Measurements from ENCODE around the gene CSH1. TPM values are rescaled to one million over a fixed set of nuclear protein-coding genes. Genes with fewer than 3 reads are reported as not detected.
"Not testable (repeated sequence)": the region's sequence is repeated elsewhere in the genome, so short reads cannot be mapped to it uniquely, and the experiment has no call there.

Gene CSH1
- total RNA-seq, 1 donor from 2014 or later: not detected

DNA sequence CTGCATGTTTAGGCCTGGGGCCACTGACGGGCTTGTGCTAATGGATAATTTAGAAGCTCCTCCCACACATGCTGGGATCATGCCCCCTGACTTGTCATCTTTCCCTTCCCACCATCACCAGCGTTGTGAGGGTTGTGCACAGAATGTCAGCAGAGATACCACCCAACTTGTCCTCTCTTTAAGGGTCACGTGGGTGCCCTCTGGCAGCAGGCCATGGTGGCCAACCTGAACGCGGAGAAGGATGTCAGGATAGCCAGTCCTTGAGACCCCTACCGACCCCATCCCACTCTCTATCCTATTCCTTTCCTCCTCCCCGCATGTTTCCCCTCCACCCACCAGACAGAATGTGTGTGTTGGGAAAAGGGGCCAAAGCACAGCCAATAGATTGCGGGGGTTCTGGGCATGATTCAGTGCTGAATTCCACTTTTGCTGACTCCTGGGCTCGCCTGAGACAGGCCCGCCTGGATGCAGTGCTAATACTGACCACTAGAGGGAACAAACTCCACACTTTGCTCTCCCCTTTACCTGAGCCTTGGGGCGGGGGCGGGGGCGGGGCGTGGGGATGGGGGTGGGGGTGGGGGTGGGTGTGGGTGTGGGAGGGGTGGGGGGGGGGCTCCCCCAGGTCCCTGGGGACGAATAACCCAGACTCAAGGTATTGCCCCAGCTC, 14.3 kb downstream of the CSH1 start, which contains the start of gene GH2:
TSS of gene GH2 (minus strand) at position 10 of the 667 bp plus-strand sequence. CDS start 143 bp downstream, outside the sequence.
- H3K36me3 ChIP-seq: no peaks in the 10 kb centered on the region
- DNase-seq (ENCODE audit: extremely low spot score in 2 of 2): no peak
- H3K4me1 ChIP-seq: no peaks in the 10 kb centered on the region

DNA sequence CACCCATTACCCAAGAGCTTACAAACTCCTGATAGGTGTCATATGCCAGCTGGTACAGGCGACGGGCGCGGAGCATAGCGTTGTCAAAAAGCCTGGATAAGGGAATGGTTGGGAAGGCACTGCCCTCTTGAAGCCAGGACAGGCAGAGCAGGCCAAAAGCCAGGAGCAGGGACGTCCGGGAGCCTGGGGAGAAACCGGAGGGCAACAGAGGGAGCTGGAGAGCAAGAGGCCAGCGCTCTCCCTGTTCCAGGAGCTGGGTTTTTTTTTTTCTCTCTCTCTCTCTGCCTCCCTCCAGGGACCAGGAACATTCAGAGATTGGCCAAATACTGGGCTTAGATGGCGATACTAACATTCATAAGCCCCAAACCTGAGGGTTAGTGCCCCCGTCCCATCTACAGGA, 15.0 kb downstream of the CSH1 start:
- DNase-seq (ENCODE audit: extremely low spot score in 2 of 2); H3K27me3 ChIP-seq; H3K4me1 ChIP-seq; H3K4me3 ChIP-seq; H3K36me3 ChIP-seq; intact Hi-C loops (cut with DNase I); H3K9me3 ChIP-seq; H3K27ac ChIP-seq: not testable (repeated sequence)

More for the DNA sequence above, 14.3 kb downstream of the CSH1 start, which contains the start of gene GH2:
- Histone ChIP-seq H3K4me3 (no peak within 1 kb of the TSS), H3K9me3 (no peaks in the 10 kb centered on the region), H3K27ac (no peak within 1 kb of the TSS), H3K27me3 (no peaks in the 10 kb centered on the region)
- no peak for TF ChIP-seq POLR2A (IDR thresholded peaks at IDR 0.05)
- TF ChIP-seq, protein P1, sequence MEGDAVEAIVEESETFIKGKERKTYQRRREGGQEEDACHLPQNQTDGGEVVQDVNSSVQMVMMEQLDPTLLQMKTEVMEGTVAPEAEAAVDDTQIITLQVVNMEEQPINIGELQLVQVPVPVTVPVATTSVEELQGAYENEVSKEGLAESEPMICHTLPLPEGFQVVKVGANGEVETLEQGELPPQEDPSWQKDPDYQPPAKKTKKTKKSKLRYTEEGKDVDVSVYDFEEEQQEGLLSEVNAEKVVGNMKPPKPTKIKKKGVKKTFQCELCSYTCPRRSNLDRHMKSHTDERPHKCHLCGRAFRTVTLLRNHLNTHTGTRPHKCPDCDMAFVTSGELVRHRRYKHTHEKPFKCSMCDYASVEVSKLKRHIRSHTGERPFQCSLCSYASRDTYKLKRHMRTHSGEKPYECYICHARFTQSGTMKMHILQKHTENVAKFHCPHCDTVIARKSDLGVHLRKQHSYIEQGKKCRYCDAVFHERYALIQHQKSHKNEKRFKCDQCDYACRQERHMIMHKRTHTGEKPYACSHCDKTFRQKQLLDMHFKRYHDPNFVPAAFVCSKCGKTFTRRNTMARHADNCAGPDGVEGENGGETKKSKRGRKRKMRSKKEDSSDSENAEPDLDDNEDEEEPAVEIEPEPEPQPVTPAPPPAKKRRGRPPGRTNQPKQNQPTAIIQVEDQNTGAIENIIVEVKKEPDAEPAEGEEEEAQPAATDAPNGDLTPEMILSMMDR (IDR thresholded peaks at IDR 0.05): peak in 2 of 3 experiments; percentile 12 to 21
- intact Hi-C loops (cut with DNase I): no loop called here

DNA sequence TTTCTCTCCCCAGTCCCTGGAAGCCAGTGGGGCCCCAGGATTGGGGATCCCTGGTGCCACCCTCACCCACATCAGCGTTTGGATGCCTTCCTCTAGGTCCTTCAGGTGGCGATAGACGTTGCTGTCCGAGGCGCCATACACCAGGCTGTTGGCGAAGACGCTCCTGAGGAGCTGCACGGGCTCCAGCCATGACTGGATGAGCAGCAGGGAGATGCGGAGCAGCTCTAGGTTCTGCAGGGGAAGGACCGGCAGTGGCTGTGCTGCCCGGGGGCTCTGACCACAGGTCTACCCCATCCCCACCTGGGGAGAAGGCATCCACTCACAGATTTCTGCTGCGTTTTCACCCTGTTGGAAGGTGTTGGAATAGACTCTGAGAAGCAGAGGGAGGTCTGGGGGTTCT, 15.7 kb downstream of the CSH1 start:
- no peaks in the 10 kb centered on the region for H3K27me3 ChIP-seq

DNA sequence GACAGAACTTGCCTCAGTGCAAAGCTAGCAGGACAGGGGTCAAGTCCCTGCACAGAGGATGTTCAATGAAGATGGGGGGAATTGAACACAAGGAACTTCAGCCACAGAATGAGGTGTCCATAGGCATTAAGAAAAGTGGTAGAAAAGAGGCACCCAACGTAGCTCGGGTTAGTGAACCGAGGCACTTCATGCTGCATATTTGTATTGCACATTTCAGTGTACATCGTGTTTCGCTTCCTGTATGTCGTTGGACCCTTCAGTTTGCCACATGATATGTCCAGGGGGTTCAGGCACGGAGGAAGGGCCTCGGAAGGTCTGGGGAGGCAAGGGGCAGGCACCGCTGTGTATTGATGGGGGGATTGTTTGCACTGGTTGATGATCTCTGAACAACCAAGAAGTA, 18.0 kb downstream of the CSH1 start:
- H3K27me3 ChIP-seq; intact Hi-C loops (cut with DNase I); DNase-seq (ENCODE audit: extremely low spot score in 2 of 2); H3K36me3 ChIP-seq; H3K4me3 ChIP-seq; H3K4me1 ChIP-seq; H3K9me3 ChIP-seq; H3K27ac ChIP-seq: not testable (repeated sequence)

More for the DNA sequence above, 15.7 kb downstream of the CSH1 start:
- H3K4me3 ChIP-seq: no peak overlapping the region
- H3K27ac ChIP-seq: no peak overlapping the region
- H3K9me3 ChIP-seq: no peaks in the 10 kb centered on the region
- DNase-seq (ENCODE audit: extremely low spot score in 2 of 2): no peak
- H3K4me1 ChIP-seq: no peaks in the 10 kb centered on the region
- H3K36me3 ChIP-seq: no peaks in the 10 kb centered on the region
- intact Hi-C loops (cut with DNase I): no loop called here
- TF ChIP-seq POLR2A (IDR thresholded peaks at IDR 0.05) (no peak), POLR2AphosphoS5 (IDR thresholded peaks at IDR 0.05; ENCODE audit: insufficient read depth in 1 of 2, low read depth in 1 of 2) (no peak)
- TF ChIP-seq, protein P1 (IDR thresholded peaks at IDR 0.05): no peak

DNA sequence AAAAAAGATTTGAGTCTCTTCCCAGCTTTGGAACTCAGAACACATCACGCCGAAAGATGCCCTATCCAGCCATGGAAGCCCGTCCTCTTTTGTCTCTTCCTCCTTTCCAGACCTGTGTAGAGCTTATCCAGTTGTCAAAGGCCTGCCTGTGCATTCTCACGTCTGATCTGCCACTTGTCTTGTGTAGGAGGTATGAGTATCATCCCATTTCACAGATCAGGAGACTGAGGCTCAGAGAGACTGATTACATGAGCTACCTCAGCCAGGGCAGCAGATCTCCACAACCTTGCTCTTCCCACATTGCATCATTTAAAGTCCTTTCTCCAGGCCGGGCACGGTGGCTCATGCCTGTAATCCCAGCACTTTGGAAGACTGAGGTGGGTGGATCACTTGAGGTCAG, 21.7 kb downstream of the CSH1 start:
- H3K4me1 ChIP-seq; H3K27ac ChIP-seq; H3K4me3 ChIP-seq; H3K27me3 ChIP-seq; intact Hi-C loops (cut with DNase I); H3K36me3 ChIP-seq; DNase-seq (ENCODE audit: extremely low spot score in 2 of 2); H3K9me3 ChIP-seq: not testable (repeated sequence)

DNA sequence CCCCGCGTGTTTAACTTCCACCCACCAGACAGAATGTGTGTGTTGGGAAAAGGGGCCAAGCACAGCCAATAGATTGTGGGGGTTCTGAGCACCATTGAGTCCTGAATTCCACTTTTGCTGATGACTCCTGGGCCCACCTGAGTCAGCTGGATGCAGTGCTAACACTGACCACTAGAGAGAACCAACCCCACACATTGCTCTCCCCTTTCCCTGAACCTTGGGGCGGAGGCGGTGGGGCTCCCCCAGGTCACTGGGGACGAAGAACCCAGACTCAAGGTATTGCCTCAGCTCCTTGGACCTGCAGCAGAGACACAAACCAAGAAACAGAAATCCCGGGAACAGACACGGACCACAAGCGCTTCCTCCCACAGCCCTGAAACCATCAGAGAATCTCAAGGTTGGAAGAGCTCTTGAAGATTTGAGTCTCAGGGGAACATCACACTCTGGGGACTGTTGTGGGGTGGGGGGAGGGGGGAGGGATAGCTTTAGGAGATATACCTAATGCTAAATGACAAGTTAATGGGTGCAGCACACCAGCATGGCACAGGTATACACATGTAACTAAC, 22.2 kb downstream of the CSH1 start:
- H3K27me3 ChIP-seq; H3K9me3 ChIP-seq; H3K4me1 ChIP-seq; H3K27ac ChIP-seq; H3K36me3 ChIP-seq; DNase-seq (ENCODE audit: extremely low spot score in 2 of 2); intact Hi-C loops (cut with DNase I); H3K4me3 ChIP-seq: not testable (repeated sequence)

DNA sequence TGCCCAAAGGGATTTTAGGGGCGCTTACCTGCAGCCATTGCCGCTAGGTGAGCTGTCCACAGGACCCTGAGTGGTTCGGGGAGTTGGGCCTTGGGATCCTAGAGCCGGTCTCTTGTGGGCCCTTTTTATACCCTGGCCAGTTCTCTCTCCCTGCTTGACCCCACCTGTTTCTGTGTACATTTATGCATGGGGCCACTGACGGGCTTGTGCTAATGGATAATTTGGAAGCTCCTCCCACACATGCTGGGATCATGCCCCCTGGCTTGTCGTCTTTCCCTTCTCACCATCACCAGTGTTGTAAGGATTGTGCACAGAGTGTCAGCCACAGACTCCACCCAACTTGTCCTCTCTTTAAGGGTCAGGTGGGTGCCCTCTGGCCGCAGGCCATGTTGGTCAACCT, 22.8 kb downstream of the CSH1 start, which contains the start of gene CSH2:
TSS of gene CSH2 (minus strand) at position 101 of the 400 bp plus-strand sequence. CDS start at position 38, 63 bp downstream.
- H3K36me3 ChIP-seq; intact Hi-C loops (cut with DNase I); H3K27ac ChIP-seq; H3K4me1 ChIP-seq; H3K4me3 ChIP-seq; H3K9me3 ChIP-seq; H3K27me3 ChIP-seq; DNase-seq (ENCODE audit: extremely low spot score in 2 of 2): not testable (repeated sequence)

DNA sequence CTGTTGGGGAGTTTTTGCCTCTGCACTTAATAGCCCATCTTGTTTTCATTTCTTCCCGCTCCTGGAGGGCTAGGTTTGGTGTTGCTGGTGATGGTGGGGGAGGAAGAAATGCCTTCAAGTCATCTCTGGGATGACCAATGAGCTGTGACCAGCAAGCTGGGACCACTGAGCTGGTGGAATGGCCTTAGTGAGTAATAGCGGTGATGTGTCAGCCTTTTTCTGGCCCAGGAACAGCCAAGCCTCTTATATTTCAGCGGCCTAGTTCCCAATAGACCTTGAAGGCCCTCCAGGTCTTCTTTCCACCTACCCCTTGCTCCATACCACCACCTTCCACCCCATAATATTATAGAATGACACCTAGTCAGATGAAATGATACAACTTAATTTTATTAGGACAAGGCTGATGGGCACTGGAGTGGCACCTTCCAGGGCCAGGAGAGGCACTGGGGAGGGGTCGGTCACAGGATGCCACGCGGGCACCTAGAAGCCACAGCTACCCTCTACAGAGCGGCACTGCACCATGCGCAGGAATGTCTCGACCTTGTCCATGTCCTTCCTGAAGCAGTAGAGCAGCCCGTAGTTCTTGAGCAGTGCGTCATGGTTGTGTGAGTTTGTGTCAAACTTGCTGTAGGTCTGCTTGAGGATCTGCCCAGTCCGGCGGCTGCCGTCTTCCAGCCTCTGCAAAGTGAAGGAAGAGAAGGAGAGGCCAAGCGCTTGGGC, 24.6 kb downstream of the CSH1 start:
- H3K27me3 ChIP-seq; H3K4me3 ChIP-seq; H3K27ac ChIP-seq; H3K9me3 ChIP-seq; DNase-seq (ENCODE audit: extremely low spot score in 2 of 2); H3K36me3 ChIP-seq; intact Hi-C loops (cut with DNase I); H3K4me1 ChIP-seq: not testable (repeated sequence)

DNA sequence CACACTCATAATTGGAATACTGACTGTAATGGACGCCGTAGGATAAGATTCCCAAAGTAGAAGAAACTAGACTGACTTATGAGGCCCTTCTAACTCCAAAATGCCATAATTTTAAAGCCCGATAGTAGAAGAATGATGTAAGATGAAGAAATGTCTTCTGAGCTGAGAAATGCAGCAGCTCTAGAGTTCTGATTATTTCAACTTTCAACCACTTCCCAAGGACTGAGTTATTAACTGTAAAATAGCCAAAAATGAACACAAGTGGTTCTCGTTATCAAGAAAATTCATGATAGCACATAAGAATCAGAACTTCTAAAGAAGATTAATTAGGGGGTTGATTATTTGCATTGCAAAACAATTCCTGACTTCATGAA, 26.1 kb downstream of the CSH1 start:
- H3K4me3 ChIP-seq; H3K27ac ChIP-seq; intact Hi-C loops (cut with DNase I); H3K9me3 ChIP-seq; DNase-seq (ENCODE audit: extremely low spot score in 2 of 2); H3K36me3 ChIP-seq; H3K27me3 ChIP-seq; H3K4me1 ChIP-seq: not testable (repeated sequence)

DNA sequence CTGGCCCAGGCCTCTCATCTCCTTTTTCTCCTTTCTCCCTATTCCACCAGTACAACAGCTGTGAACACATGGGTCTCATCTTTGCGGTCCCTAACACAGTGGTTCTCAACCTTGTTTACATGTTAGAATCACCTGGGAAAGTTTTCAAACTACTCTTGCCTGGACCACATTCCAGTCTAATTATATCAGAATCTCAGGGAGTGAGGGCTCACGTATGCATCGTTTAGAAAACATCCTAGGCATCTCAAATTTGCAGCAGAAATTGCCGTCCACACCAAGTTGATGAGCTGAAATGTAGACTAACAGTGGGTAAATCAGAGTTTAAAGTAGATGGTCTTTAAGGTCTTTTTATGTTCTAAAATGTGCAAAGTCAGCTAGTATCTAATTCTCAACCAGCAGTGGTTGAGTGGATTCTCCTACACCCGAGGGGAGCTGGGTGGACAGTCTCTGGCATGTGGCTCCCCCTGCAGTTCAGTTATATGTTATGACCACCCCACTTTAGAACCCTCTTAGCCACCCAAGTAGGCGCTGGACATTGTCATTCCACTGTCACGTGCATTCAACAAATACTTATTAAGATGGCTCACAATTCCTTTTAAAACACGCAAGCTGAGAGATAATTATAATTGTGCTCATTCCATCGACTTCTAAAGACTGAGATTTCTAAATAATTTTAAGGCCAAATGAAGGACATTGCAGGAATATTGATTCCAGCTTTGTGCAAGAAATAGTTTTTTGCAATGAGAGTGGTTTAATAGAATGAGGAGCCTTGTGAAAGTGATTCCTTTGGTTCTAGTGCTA, 26.7 kb downstream of the CSH1 start:
- H3K4me1 ChIP-seq; H3K9me3 ChIP-seq; DNase-seq (ENCODE audit: extremely low spot score in 2 of 2); H3K4me3 ChIP-seq; H3K27me3 ChIP-seq; intact Hi-C loops (cut with DNase I); H3K27ac ChIP-seq; H3K36me3 ChIP-seq: not testable (repeated sequence)
